OCI-LY7 (cell line): ENCODE results near the gene P2RX6. TPM values are rescaled to one million over a fixed set of nuclear protein-coding genes. Genes with fewer than 3 reads are reported as not detected.

Source experiments
- BruUV-seq: library from RNA; stranded (reverse); fragments of 400-500 nt; replicated peaks from 2 replicates; lab custom pipeline; 2021; lab: Mats Ljungman, UMichigan
- CTCF ChIA-PET: fragments of 300-600 bp; sonication (Branson Sonifier 250); formaldehyde crosslinking; loops from one replicate; lab custom pipeline; 2022; ENCODE audit warnings: antibody characterized with exemption; ENCODE audit not compliant: unreplicated experiment; lab: Charles Lee
- POLR2A ChIA-PET: fragments of 300-600 bp; sonication (Branson Sonifier 250); formaldehyde crosslinking; loops from one replicate; lab custom pipeline; 2022; ENCODE audit warnings: antibody characterized with exemption; lab: Charles Lee
- DNase-seq: peaks from one replicate; pipeline ENCODE4 v3.0.0-alpha.2; 2015; ENCODE audit warnings: low spot score
- H2AFZ ChIP-seq: fragments of 200-600 bp; sonication (generic), shearing (Covaris generic); 2 replicates; pipeline ENCODE4 v1.6.1; 2014; ENCODE audit warnings: mild to moderate bottlenecking, antibody characterized with exemption, low read length, moderate library complexity
- H3K27ac ChIP-seq: fragments of 200-600 bp; sonication (generic); 2 replicates; pipeline ENCODE4 v1.5.1; 2014; ENCODE audit warnings: mixed run types, low read depth, mild to moderate bottlenecking, moderate library complexity, low read length, inconsistent platforms; ENCODE audit not compliant: poor library complexity, severe bottlenecking
- H3K36me3 ChIP-seq: fragments of 200-600 bp; sonication (generic); 2 replicates; pipeline ENCODE4 v1.6.1; 2014; ENCODE audit warnings: mild to moderate bottlenecking, antibody characterized with exemption, low read length, moderate library complexity, mixed read lengths; ENCODE audit not compliant: insufficient read depth
- H3K4me1 ChIP-seq: fragments of 200-600 bp; sonication (generic); 2 replicates; pipeline ENCODE4 v1.5.1; 2014; ENCODE audit warnings: mild to moderate bottlenecking, low read length; ENCODE audit not compliant: insufficient read depth, poor library complexity, severe bottlenecking
- H3K4me2 ChIP-seq: fragments of 200-600 bp; sonication (generic); 2 replicates; pipeline ENCODE4 v1.6.1; 2014; ENCODE audit warnings: mild to moderate bottlenecking, low read length
- H3K4me3 ChIP-seq: fragments of 200-600 bp; sonication (generic); 2 replicates; pipeline ENCODE4 v1.5.1; 2014; ENCODE audit warnings: mild to moderate bottlenecking, low read depth, low read length; ENCODE audit not compliant: poor library complexity, severe bottlenecking
- H3K79me2 ChIP-seq: fragments of 200-600 bp; sonication (generic); 2 replicates; pipeline ENCODE4 v1.6.1; 2016; ENCODE audit warnings: low read depth, mild to moderate bottlenecking, low read length, moderate library complexity, mixed read lengths; ENCODE audit not compliant: insufficient read depth
- H3K9me2 ChIP-seq: fragments of 200-600 bp; sonication (generic); 2 replicates; pipeline ENCODE4 v1.6.1; 2016; ENCODE audit warnings: mild to moderate bottlenecking, low read length, mixed read lengths; ENCODE audit not compliant: insufficient read depth
- H3K9me3 ChIP-seq: fragments of 200-600 bp; sonication (generic); 2 replicates; pipeline ENCODE4 v1.6.1; 2014; ENCODE audit warnings: mild to moderate bottlenecking, mixed run types, low read length, mixed read lengths
- H4K20me1 ChIP-seq: fragments of 200-600 bp; sonication (generic); 2 replicates; pipeline ENCODE4 v1.6.1; 2014; ENCODE audit warnings: mild to moderate bottlenecking, antibody characterized with exemption, low read length, moderate library complexity, mixed read lengths; ENCODE audit not compliant: insufficient read depth
- EZH2phosphoT487 ChIP-seq: fragments of 200-600 bp; sonication (generic); IDR thresholded peaks from 2 replicates; pipeline ENCODE4 v1.6.1; 2018; ENCODE audit warnings: low read depth, borderline replicate concordance, mild to moderate bottlenecking, mixed run types, antibody characterized with exemption, low read length, moderate library complexity, mixed read lengths
- intact Hi-C: fragments of 100-400 bp; cut with micrococcal nuclease; formaldehyde crosslinking; loops from one replicate; pipeline ENCODE4 v1.10.0; 2022; ENCODE audit not compliant: unreplicated experiment
- total RNA-seq, 2 experiments: library from RNA; depleted of rRNA in 1 of 2; stranded (reverse); fragments of >200 nt in 1 of 2; shearing (Covaris generic) in 1 of 2; gene quantifications; 2 replicates each; pipeline ENCODE4 v1.2.3, GENCODE V29; 2014 to 2022
- TF ChIP-seq, protein P1 (sequence below): fragments of 200-600 bp; sonication (generic); conservative IDR thresholded peaks from 2 replicates; pipeline ENCODE4 v1.5.1; 2014; ENCODE audit warnings: mild to moderate bottlenecking, antibody characterized with exemption, low read length, moderate library complexity, mixed read lengths

P2RX6 gene
- total RNA-seq, 2 experiments from 2014 or later: 0.06 to 0.32 TPM

DNA sequence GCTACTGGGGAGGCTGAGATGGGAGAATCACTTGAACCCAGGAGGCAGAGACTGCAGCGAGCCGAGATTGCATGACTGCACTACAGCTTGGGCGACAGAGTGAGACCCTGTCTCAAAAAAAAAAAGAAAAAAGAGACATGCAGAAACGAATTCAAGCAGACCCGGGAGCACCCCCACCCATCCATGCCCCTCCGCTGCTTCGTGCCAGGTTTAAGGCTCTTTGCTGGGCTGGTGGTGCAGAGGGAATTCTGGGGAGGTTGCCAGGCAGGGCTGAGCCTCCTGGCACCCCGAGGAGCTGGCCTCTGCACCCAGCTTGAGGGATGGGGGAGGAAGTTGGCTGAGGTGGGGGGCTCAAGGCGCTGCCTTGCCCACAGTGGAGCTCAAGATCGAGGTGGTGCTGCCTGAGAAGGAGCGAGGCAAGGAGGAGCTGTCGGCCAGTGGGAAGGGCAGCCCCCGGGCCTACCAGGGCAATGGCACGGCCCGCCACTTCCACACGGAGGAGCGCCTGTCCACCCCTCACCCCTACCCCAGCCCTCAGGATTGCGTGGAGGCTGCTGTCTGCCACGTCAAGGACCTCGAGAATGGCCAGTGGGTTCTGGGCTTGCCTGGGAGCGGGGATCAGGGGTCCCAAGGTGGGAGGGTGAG, 41.9 kb upstream of the P2RX6 start:
- Histone ChIP-seq H3K9me2 (no peaks in the 10 kb centered on the region), H3K4me3 (no peak overlapping the region), H4K20me1 (no peaks in the 10 kb centered on the region), H3K36me3 (no peaks in the 10 kb centered on the region), H2AFZ (no peak overlapping the region), H3K4me1 (peaks cover 14% of the 10 kb centered on the region), H3K27ac (no peak overlapping the region), H3K9me3 (no peaks in the 10 kb centered on the region), H3K79me2 (no peaks in the 10 kb centered on the region), H3K4me2 (no peak overlapping the region)
- TF ChIP-seq, protein P1, sequence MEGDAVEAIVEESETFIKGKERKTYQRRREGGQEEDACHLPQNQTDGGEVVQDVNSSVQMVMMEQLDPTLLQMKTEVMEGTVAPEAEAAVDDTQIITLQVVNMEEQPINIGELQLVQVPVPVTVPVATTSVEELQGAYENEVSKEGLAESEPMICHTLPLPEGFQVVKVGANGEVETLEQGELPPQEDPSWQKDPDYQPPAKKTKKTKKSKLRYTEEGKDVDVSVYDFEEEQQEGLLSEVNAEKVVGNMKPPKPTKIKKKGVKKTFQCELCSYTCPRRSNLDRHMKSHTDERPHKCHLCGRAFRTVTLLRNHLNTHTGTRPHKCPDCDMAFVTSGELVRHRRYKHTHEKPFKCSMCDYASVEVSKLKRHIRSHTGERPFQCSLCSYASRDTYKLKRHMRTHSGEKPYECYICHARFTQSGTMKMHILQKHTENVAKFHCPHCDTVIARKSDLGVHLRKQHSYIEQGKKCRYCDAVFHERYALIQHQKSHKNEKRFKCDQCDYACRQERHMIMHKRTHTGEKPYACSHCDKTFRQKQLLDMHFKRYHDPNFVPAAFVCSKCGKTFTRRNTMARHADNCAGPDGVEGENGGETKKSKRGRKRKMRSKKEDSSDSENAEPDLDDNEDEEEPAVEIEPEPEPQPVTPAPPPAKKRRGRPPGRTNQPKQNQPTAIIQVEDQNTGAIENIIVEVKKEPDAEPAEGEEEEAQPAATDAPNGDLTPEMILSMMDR: no peak
- no peak for TF ChIP-seq EZH2phosphoT487
- BruUV-seq: no TSS peak
- intact Hi-C loops: no loop called here
- ChIA-PET POLR2A (interaction anchor here (0.5 to 1.6 kb wide), 2 partner anchors 9 to 33 kb away, joined by 4 to 8 read pairs; partner anchors contain the start of gene LZTR1), CTCF (no interaction called here)
- DNase-seq: no peak

DNA sequence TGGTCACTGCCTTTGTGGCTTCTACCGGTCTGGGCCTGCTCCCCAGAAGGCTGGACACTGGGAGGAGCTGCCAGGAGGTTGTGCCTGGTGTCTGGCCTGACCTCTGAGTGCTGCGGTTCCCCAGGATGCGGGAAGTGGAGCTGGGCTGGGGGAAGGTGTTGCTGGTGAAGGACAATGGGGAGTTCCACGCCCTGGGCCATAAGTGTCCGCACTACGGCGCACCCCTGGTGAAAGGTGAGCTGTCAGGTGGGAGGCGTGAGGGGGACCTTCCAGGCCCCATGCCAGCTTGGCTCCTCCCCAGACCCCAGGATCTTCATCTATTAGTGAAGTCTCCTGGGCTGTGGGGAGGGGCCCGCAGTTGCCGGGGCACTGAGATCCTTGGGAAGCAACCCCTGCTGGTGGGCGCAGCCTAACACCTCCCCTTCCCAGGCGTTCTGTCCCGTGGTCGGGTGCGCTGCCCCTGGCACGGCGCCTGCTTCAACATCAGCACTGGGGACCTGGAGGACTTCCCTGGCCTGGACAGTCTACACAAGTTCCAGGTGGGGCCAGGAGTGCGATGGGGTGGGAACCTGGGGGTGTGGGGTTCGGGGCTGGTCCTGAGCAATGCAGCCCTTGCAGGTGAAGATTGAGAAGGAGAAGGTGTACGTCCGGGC, 41.2 kb upstream of the P2RX6 start:
- Histone ChIP-seq H2AFZ (no peak overlapping the region), H3K9me2 (no peaks in the 10 kb centered on the region), H3K4me2 (no peak overlapping the region), H3K4me3 (no peak overlapping the region), H4K20me1 (no peaks in the 10 kb centered on the region), H3K9me3 (no peaks in the 10 kb centered on the region), H3K4me1 (peaks cover 8% of the 10 kb centered on the region), H3K36me3 (no peaks in the 10 kb centered on the region), H3K79me2 (no peaks in the 10 kb centered on the region), H3K27ac (no peak overlapping the region)
- no TSS peak for BruUV-seq
- DNase-seq: no peak
- no peak for TF ChIP-seq EZH2phosphoT487
- TF ChIP-seq, protein P1: no peak
- intact Hi-C loops: no loop called here
- ChIA-PET POLR2A (interaction anchor here (0.5 to 1.6 kb wide), 2 partner anchors 8 to 32 kb away, joined by 4 to 8 read pairs; partner anchors contain the start of gene LZTR1), CTCF (no interaction called here)
